WTC11 (cell line): Measurements from ENCODE around the gene C16orf74.

Source experiments
- AFF4 ChIP-seq: sonication (generic); formaldehyde crosslinking; IDR thresholded peaks from 2 replicates; pipeline ENCODE4 v1.8.1; 2023; ENCODE audit warnings: mild to moderate bottlenecking, missing genetic modification reagents, borderline replicate concordance
- ATF6 ChIP-seq: sonication (generic); formaldehyde crosslinking; IDR thresholded peaks from 2 replicates; pipeline ENCODE4 v1.8.1; 2023; ENCODE audit warnings: mild to moderate bottlenecking, missing genetic modification reagents
- CTCF ChIP-seq: fragments of 200-600 bp; IDR thresholded peaks from 2 replicates; pipeline ENCODE4 v1.8.0; 2022; ENCODE audit warnings: antibody characterized with exemption
- E2F5 ChIP-seq: sonication (generic); formaldehyde crosslinking; IDR thresholded peaks from 2 replicates; pipeline ENCODE4 v1.8.1; 2022; ENCODE audit warnings: mild to moderate bottlenecking, moderate library complexity, missing genetic modification reagents
- MAX ChIP-seq: sonication (generic); formaldehyde crosslinking; IDR thresholded peaks from 2 replicates; pipeline ENCODE4 v1.8.0; 2022; ENCODE audit warnings: mild to moderate bottlenecking, missing genetic modification reagents
- PREB ChIP-seq: sonication (generic); formaldehyde crosslinking; IDR thresholded peaks from 2 replicates; pipeline ENCODE4 v1.8.1; 2022; ENCODE audit warnings: mild to moderate bottlenecking, missing genetic modification reagents, moderate library complexity, borderline replicate concordance
- PRRX2 ChIP-seq: fragments of 250-450 bp; sonication (Bioruptor Pico); IDR thresholded peaks from 2 replicates; pipeline ENCODE4 v1.8.0; 2021; ENCODE audit warnings: mild to moderate bottlenecking
- SMAD4 ChIP-seq: sonication (generic); formaldehyde crosslinking; IDR thresholded peaks from 2 replicates; pipeline ENCODE4 v1.8.0; 2022; ENCODE audit warnings: mild to moderate bottlenecking, missing genetic modification reagents
- USF1 ChIP-seq: sonication (generic); formaldehyde crosslinking; IDR thresholded peaks from 2 replicates; pipeline ENCODE4 v1.8.0; 2022; ENCODE audit warnings: mild to moderate bottlenecking, missing genetic modification reagents
- USF2 ChIP-seq: sonication (generic); formaldehyde crosslinking; IDR thresholded peaks from 2 replicates; pipeline ENCODE4 v1.8.1; 2023; ENCODE audit warnings: mild to moderate bottlenecking, missing genetic modification reagents, moderate library complexity
- ZNF121 ChIP-seq: sonication (generic); formaldehyde crosslinking; IDR thresholded peaks from 2 replicates; pipeline ENCODE4 v1.8.0; 2023; ENCODE audit warnings: missing genetic modification reagents
- ZNF138 ChIP-seq: sonication (generic); formaldehyde crosslinking; conservative IDR thresholded peaks from 2 replicates; pipeline ENCODE4 v1.8.1; 2022; ENCODE audit warnings: mild to moderate bottlenecking, moderate library complexity, missing genetic modification reagents
- ZNF232 ChIP-seq: sonication (generic); formaldehyde crosslinking; IDR thresholded peaks from 2 replicates; pipeline ENCODE4 v1.8.0; 2022; ENCODE audit warnings: mild to moderate bottlenecking, missing genetic modification reagents
- ZNF263 ChIP-seq: sonication (generic); formaldehyde crosslinking; IDR thresholded peaks from 2 replicates; pipeline ENCODE4 v1.8.1; 2022; ENCODE audit warnings: low read depth, mild to moderate bottlenecking, moderate library complexity, missing genetic modification reagents

GRCh38 chr16:85664580-85665372 lies 86.1 kb downstream of the C16orf74 start:
- TF ChIP-seq CTCF (no peak), AFF4 (CRISPR knock-in tag) (no peak), USF2 (CRISPR knock-in tag) (no peak), ZNF138 (CRISPR knock-in tag) (no peak), SMAD4 (CRISPR knock-in tag) (no peak), ATF6 (CRISPR knock-in tag) (no peak), MAX (CRISPR knock-in tag) (no peak), ZNF232 (no peak), USF1 (no peak), PREB (CRISPR knock-in tag) (no peak), ZNF263 (CRISPR knock-in tag) (no peak), PRRX2 (CRISPR knock-in tag) (no peak), ZNF121 (CRISPR knock-in tag) (no peak), E2F5 (no peak)
